ENCODE data around the gene ASCC3.

DNA sequence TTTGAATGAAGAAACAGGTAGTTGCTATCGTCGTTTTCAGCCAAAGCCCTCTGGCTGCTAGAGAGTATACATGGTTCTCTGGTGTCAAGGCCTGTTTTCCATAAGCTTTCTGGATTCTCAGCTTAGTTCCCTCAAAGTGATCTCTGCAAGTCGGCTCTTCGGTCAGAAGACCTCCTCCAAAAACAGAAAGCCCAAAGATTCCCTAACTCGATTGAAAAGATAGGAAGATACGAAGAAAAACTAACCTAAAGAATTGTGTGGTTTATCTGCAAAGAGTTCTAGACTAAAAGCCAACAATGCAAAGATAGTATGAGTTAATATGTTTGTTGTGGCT, 545 bp upstream of the ASCC3 start:
- no peak for TF ChIP-seq CTCF (conservative IDR thresholded peaks at IDR 0.05; ENCODE audit: low read length)
- TF ChIP-seq EZH2phosphoT487 (IDR thresholded peaks at IDR 0.05; ENCODE audit: borderline replicate concordance), result no peak

All from Loucy (cell line).